ENCODE results near the gene DYDC1.
"Not testable (repeated sequence)": the region's sequence is repeated elsewhere in the genome, so short reads cannot be mapped to it uniquely, and the experiment has no call there.

The DYDC1 gene

DNA sequence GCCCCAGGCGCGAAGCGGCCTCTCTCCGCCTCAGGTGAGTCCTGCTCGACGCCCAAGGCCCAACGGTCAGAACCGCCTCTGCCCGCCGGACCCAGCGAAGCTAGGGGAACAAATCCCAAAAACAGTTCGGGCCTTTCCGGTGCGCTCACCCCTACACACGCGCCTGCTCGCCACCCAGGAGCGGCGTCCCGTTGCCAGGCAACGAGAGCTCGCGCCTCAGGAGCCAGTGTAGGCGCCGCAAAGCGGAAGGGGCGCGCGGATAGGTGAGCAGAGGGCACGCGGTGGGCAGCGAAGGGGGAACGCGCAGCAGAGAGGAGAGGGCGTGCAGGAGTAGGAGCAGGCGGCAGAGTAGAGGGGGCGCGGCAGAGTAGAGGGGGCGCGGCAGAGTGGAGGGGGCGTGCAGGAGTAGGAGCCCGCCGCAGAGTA lies at the start of gene DYDC1, which contains the start of gene DYDC2:
DYDC1 (minus strand) TSS at position 193 of the 426 bp plus-strand sequence. CDS start 4,154 bp downstream, outside the sequence.
DYDC2 (plus strand) TSS at position 219 of the 426 bp plus-strand sequence. CDS start 5,663 bp downstream, outside the sequence.
- no peak for DNase-seq (ENCODE audit: low read depth)

DNA sequence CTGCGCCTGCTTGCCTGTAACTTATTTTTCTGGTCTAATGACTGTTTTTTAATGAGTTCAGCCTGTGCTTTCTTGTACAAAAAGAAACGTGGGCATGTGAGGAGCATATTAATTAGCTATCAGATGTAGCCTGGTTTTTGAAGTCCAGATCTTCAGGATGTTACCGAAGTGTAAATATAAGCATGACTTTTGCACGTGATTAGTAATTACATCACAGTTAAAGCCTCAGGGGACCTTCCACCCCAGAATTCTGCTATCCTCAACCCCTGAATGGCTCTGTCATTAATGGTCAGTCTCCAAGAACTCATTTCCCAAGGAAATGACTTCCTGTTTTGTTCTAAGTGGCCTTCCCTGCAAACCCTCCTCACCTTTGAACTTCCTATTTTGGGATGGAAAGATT lies 49.6 kb upstream of the DYDC1 start:
- DNase-seq (ENCODE audit: low read depth), result no peak

DNA sequence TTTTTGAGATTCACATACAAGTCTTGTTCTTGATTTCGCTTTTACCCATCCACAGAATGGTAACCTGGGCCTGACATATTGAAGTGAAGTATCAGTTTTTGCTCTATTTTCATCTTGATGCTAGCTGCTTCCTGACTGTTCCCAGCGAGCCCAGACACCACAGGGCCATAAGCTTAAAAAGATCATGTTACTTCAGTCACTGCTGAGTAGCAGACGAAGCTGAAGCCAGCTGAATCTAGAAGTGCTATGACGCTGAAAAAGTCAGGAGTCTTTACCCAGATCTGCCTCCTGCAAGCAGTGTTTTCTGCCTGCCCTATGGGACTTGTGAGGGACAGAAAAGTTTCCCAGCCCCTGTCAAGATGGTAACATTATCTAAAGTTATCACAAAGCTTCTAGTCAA lies 49.1 kb upstream of the DYDC1 start:
- no peak for DNase-seq (ENCODE audit: low read depth)

GRCh38 chr10:80405035-80405434 lies 48.5 kb upstream of the DYDC1 start:
- no peak for DNase-seq (ENCODE audit: low read depth)

GRCh38 chr10:80400136-80400804 lies 43.7 kb upstream of the DYDC1 start:
- DNase-seq (ENCODE audit: low read depth), result no peak

DNA sequence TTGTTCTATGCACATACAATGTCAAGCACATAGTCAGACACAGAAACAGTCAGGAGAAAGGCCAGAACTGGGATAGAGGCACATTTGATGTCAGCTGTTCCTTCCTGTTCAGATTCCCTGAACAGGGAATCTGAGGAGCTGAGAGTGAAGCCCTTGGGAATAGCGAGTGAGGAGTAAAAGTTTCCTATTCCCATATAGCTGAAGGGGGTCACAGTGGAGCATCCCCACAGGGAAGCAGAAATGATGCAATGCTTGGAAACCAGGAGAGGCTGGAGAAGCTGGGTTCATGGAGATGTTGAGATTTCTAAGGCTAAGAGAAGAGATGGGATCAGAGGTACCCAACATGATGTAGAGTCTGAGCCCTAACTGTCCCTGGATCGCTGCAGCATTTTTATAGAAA lies 40.5 kb upstream of the DYDC1 start:
- no peak for DNase-seq (ENCODE audit: low read depth)

DNA sequence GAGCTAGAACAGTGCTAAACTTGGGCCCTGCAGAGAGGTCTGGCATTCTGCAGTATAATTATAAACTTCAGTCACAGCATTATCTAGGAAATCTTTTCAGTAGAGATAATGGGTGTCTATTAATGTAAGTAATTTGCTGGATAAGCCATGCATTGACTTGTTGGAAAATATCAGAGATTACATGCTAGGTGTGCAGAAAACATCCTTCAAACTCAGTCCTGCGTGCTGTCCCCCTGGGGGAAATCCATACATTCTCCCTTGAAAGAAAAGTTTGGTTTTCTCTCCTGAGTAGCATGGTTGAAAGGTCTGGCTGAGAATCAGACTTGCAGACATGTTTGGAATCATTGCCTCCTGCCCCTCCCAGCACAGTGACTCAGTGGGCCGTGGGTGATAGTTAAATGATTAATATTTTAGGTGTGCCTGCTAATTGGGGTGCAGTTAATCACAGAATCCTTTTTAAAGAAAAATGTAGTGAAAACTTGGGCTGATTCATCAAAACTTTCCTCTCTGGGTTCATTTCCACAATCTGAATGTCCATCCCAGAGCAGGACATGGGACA lies 37.9 kb upstream of the DYDC1 start:
- no peak for DNase-seq (ENCODE audit: low read depth)

- no peak for DNase-seq (ENCODE audit: low read depth)
Observed at GRCh38 chr10:80392250-80392649, 35.7 kb upstream of the DYDC1 start.

GRCh38 chr10:80390740-80391139 lies 34.2 kb upstream of the DYDC1 start:
- DNase-seq (ENCODE audit: low read depth), result no peak

DNA sequence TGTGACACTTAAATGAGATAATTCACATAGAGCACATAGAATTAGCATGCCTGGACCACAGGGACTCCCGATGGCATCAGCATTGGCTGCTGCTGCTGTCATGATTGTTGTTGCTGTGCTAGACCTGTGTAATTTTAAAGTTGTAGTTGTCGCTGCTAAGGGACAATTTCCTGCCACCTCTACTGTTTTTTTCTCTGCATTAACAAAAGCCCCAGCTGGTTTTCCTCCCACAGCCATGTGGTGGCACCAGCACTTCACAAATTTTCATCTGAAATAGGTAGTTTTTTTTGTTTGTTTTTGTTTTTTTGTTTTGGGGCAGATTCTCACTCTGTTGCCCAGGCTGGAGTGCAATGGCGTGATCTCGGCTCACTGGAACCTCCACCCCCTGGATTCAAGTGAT lies 26.4 kb upstream of the DYDC1 start:
- DNase-seq (ENCODE audit: low read depth), result no peak

DNA sequence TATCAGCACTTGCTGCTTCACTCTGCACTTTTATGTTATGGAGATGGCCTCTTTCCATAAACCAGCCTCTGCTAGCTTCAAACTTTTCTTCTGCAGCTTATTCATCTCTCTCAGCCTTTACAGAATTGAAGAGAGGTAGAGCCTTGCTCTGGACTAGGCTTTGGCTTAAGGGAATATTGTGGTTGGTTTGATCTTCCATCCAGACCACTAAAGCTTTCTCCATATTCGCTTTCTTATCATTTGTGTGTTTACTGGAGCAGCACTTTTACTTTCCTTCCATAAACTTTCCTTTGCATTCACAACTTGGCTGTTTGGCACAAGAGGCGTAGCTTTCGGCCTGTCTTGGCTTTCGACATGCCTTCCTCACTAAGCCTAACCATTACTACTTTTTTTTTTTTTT lies 23.6 kb upstream of the DYDC1 start:
- DNase-seq (ENCODE audit: low read depth), result no peak

GRCh38 chr10:80379701-80380100 lies 23.1 kb upstream of the DYDC1 start:
- DNase-seq (ENCODE audit: low read depth), result no peak

- DNase-seq (ENCODE audit: low read depth), result no peak
Observed at GRCh38 chr10:80373502-80373901, 16.9 kb upstream of the DYDC1 start.

DNA sequence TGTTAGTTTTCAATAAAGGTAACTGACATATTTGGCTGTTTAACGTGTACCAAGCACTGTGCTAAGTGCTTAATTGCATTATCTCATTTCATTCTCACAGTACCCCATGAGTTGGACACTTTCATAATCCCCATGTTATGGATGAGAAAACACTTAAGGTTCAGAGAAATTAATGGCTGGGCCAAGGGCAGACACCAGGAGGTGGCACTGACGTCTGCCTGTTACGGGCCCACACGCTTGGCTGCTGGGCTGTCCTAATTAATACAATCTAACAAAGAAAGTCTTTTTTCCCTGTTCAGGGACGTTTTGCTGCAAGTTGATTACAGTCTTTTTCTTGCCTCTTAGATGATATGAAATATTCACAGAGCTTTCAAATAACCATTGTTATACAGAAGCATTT lies 16.1 kb upstream of the DYDC1 start:
- DNase-seq (ENCODE audit: low read depth), result no peak

- DNase-seq (ENCODE audit: low read depth), result no peak
Observed at GRCh38 chr10:80371467-80371866, 14.9 kb upstream of the DYDC1 start.

DNA sequence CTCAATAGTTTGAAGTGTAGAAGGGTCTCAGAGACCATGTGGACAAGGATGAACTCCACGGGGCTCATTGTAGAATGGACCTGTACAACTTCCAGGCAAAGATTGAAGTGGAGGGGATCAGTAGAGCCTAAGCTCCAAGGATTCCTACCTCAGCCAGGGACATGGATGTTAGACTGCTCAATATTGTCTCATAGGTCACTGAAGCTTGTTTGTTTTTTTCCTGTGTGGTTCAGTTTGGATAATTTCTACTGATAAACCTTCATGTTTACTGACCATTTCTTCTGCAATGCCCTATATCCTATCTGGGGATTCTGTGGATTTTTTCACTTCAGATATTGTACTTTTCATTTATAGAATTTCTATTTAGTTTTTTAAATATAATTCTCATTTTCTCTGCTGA lies 9.0 kb upstream of the DYDC1 start:
- no peak for DNase-seq (ENCODE audit: low read depth)

GRCh38 chr10:80359644-80360043 lies 3.1 kb upstream of the DYDC1 start:
- DNase-seq (ENCODE audit: low read depth), result no peak

DNA sequence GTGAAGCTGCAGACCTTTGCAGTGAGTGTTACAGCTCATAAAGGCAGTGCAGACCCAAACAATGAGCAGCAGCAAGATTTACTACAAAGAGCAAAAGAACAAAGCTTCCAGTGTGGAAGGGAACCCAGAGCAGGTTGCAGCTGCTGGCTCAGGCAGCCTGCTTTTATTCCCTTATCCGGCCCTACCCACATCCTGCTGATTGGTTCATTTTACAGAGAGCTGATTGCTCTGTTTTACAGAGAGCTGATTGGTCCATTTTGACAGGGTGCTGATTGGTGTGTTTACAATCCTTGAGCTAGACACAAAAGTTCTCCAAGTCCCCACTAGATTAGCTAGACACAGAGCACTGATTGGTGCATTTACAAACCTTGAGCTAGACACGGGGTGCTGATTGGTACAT lies 2.4 kb upstream of the DYDC1 start:
- DNase-seq (ENCODE audit: low read depth), result not testable (repeated sequence)

GRCh38 chr10:80357851-80358125 lies 1.2 kb upstream of the DYDC1 start:
- no peak for DNase-seq (ENCODE audit: low read depth)

DNA sequence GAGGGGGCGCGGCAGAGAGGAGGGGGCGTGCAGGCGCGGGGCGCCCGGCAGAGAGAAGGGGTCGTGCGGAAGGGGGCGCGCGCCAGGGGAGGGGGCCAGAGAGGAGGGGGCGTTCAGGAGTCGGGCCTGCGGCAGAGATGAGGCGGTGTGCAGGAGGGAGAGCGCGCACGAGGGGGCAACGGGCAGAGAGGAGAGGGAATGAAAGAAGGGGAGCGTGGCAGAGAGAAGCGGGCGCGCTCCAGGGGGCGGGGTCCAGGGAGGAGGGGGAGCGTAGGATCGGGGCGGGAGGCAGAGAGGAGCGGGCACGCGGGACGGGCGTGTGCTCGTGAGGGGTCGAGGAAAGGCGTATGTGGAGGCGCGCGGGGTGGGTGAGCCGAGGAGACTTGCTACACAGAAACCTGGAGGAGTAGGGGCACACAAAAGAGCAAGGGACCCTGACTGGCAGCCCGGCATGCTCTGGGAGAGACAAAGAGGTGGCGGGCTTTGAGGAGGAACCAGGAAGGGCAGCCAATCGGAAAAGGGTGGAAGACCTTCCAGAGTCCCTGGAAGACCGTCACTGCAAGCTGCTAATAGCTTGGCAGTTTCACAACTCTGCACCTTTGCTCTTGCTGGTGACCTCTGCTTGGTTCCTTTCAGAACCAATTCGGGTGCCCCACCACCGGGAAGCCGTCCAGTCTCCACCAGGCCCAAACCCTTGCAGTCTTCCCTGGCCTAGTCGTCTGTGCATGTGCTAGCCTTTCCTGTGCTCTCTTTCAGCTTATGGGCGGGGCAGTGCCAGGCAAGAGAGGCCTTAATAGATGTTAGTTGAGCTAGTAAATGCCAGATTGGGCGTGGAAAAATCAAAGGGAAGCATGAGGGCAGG lies 665 bp upstream of the DYDC1 start:
- no peak for DNase-seq (ENCODE audit: low read depth)

DNA sequence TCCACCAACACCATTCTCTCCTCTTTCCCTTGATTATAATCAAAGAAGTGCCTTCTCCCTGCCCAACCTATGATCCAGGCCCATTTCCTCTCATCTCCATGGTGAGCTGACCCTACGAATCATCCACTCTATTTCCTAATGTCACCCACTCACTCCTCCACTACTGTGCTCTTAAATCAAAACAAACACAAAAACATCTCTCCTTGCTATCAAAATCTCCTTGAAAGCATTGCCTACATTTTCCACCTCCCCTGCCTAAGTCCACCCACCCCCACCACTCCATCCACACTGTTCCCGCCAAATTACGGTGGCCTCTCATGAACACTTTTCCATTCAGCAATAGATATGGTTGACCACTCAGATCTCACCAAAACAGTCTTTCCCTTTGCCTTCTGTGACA lies 5.3 kb downstream of the DYDC1 start:
- DNase-seq (ENCODE audit: low read depth), result no peak

- no peak for DNase-seq (ENCODE audit: low read depth)
Observed at GRCh38 chr10:80350251-80350650, 6.3 kb downstream of the DYDC1 start.

DNA sequence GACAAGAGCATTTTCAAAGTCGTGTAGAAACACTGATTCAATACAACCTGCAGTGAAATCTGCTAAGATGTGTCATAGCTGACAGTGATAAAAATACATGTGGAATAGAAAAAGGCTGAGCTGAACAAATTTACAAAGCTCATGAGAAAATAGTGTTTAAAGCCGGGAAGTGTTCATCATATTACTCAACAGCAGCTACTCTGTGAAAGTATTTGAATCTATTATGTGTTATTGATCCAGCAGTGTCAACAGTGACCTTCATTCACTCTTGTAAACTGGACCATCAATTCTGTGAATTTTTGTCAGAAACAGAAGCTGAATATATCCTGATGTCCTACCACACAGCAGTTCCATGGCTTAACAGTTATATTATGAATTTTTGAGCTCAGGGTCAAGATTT lies 11.6 kb downstream of the DYDC1 start:
- no peak for DNase-seq (ENCODE audit: low read depth)

Measured in stimulated activated CD8-positive, alpha-beta memory T cell treated with anti-CD3 and anti-CD28 coated beads, Interleukin-12 subunit alpha, Interleukin-12 subunit beta, amount 100 ng/mL, for 1 hour (primary cell).